HG02623 (cell line): Measurements from ENCODE around the gene MCOLN3.
A peak's percentile ranks its signal among the peaks of the same experiment; 100 is the strongest.
"Not testable (repeated sequence)": the region's sequence is repeated elsewhere in the genome, so short reads cannot be mapped to it uniquely, and the experiment has no call there.

Experiments used
- ATAC-seq: cut with Tn5 transposase; IDR thresholded peaks from one replicate; pipeline ENCODE4 v1.9.1; 2021; ENCODE audit warnings: moderate library complexity; ENCODE audit not compliant: unreplicated experiment

MCOLN3 gene

GRCh38 chr1:84995484-84996334, 52.6 kb downstream of the MCOLN3 start:
- peak; percentile 41 for ATAC-seq

- ATAC-seq: peak; percentile 39
Observed at GRCh38 chr1:84991097-84991920, 57.0 kb downstream of the MCOLN3 start.

GRCh38 chr1:84988588-84988987, 59.7 kb downstream of the MCOLN3 start:
- peak; percentile 52 for ATAC-seq

GRCh38 chr1:84986561-84986960, 61.7 kb downstream of the MCOLN3 start:
- ATAC-seq: not testable (repeated sequence)

- peak; percentile 41 for ATAC-seq
Observed at GRCh38 chr1:84985365-84985764, 62.9 kb downstream of the MCOLN3 start.

- no peak for ATAC-seq
Observed at GRCh38 chr1:84982395-84982794, 65.9 kb downstream of the MCOLN3 start.

GRCh38 chr1:84975035-84975434, 73.3 kb downstream of the MCOLN3 start:
- ATAC-seq: peak; percentile 29

- peak; percentile 54 for ATAC-seq
Observed at GRCh38 chr1:84973498-84974334, 74.6 kb downstream of the MCOLN3 start.

GRCh38 chr1:84972377-84972987, 75.8 kb downstream of the MCOLN3 start:
- ATAC-seq: peak; percentile 31

GRCh38 chr1:84971957-84972356, 76.3 kb downstream of the MCOLN3 start:
- ATAC-seq: peak; percentile 21

- peak; percentile 34 for ATAC-seq
Observed at GRCh38 chr1:84969489-84970250, 78.6 kb downstream of the MCOLN3 start.

GRCh38 chr1:84968865-84969264, 79.4 kb downstream of the MCOLN3 start:
- ATAC-seq: no peak

- ATAC-seq: no peak
Observed at GRCh38 chr1:84968101-84968500, 80.2 kb downstream of the MCOLN3 start.
